GM03348 (cell line): Measurements from ENCODE around the gene PPIH.
"Not testable (repeated sequence)": the region's sequence is repeated elsewhere in the genome, so short reads cannot be mapped to it uniquely, and the experiment has no call there.

Source experiments
- DNase-seq: peaks from one replicate; pipeline ENCODE4 v3.0.0; 2012; ENCODE audit warnings: low spot score

PPIH gene

GRCh38 chr1:42657981-42658876, at the start of gene PPIH:
TSS of gene PPIH (plus strand) at chr1:42658423. CDS start at chr1:42658447, 24 bp downstream.
- peak; percentile 97 for DNase-seq

- DNase-seq = no peak
Measured at GRCh38 chr1:42613803-42614131, 44.5 kb upstream of the PPIH start.

GRCh38 chr1:42618866-42619265, 39.4 kb upstream of the PPIH start:
- no peak for DNase-seq

GRCh38 chr1:42620307-42620706, 37.9 kb upstream of the PPIH start:
- DNase-seq = no peak

GRCh38 chr1:42621180-42621579, 37.0 kb upstream of the PPIH start:
- not testable (repeated sequence) for DNase-seq

GRCh38 chr1:42627205-42627604, 31.0 kb upstream of the PPIH start:
- DNase-seq = not testable (repeated sequence)

GRCh38 chr1:42639116-42639515, 19.1 kb upstream of the PPIH start:
- no peak for DNase-seq

GRCh38 chr1:42646056-42646455, 12.2 kb upstream of the PPIH start:
- DNase-seq = no peak

- no peak for DNase-seq
Measured at GRCh38 chr1:42657201-42657600, 1.0 kb upstream of the PPIH start.

- peak; percentile 20 for DNase-seq
Measured at GRCh38 chr1:42658877-42659337, 684 bp downstream of the PPIH start.

- DNase-seq = no peak
Measured at GRCh38 chr1:42660907-42661500, 2.8 kb downstream of the PPIH start.

GRCh38 chr1:42669936-42670335, 11.7 kb downstream of the PPIH start:
- DNase-seq = no peak

GRCh38 chr1:42670425-42670824, 12.2 kb downstream of the PPIH start:
- no peak for DNase-seq

- DNase-seq = no peak
Measured at GRCh38 chr1:42674214-42674613, 16.0 kb downstream of the PPIH start.

- DNase-seq = no peak
Measured at GRCh38 chr1:42674682-42675081, 16.5 kb downstream of the PPIH start.

- DNase-seq = no peak
Measured at GRCh38 chr1:42675467-42675866, 17.2 kb downstream of the PPIH start.

- no peak for DNase-seq
Measured at GRCh38 chr1:42676534-42677087, 18.4 kb downstream of the PPIH start.

GRCh38 chr1:42679364-42679983, 21.3 kb downstream of the PPIH start:
- peak; percentile 47 for DNase-seq

- DNase-seq = no peak
Measured at GRCh38 chr1:42680055-42680454, 21.8 kb downstream of the PPIH start.

GRCh38 chr1:42680921-42681683, 22.9 kb downstream of the PPIH start:
- DNase-seq = peak; percentile 24

- DNase-seq = peak; percentile 99
Measured at GRCh38 chr1:42681741-42682483, 23.7 kb downstream of the PPIH start, which contains the start of gene YBX1. TSS of gene YBX1 (plus strand) at chr1:42682418. CDS start at chr1:42682566, 148 bp downstream.
